Measurements from ENCODE around the gene GPR89B. TPM values are rescaled to one million over a fixed set of nuclear protein-coding genes. Genes with fewer than 3 reads are reported as not detected.
"Not testable (repeated sequence)": the region's sequence is repeated elsewhere in the genome, so short reads cannot be mapped to it uniquely, and the experiment has no call there.

GPR89B gene
- total RNA-seq, 2 experiments from 2014 or later, result 10.0 to 12.4 TPM

- H3K27ac ChIP-seq (ENCODE audit: low read depth in 1 of 2, low read length in 2 of 2); DNase-seq; POLR2A ChIA-PET; H3K36me3 ChIP-seq (ENCODE audit: insufficient read depth, low read length); H3K9me3 ChIP-seq (ENCODE audit: control insufficient read depth in 1 of 2, insufficient read depth in 1 of 2, low read length in 2 of 2); H3K36me3 Mint-ChIP-seq (ENCODE audit: low read depth); H3K4me3 ChIP-seq (ENCODE audit: low read length); H3K9me3 Mint-ChIP-seq; H3K4me1 Mint-ChIP-seq (ENCODE audit: low read depth); H3K4me3 Mint-ChIP-seq; intact Hi-C loops (cut with DNase I, micrococcal nuclease); CTCF ChIA-PET; H3K27ac Mint-ChIP-seq; H3K4me1 ChIP-seq (ENCODE audit: insufficient read depth, low read length); ATAC-seq (ENCODE audit: poor library complexity); H3K27me3 ChIP-seq (ENCODE audit: control insufficient read depth in 1 of 2, insufficient read depth in 2 of 2, low read length in 2 of 2): not testable (repeated sequence)
- H3K27me3 Mint-ChIP-seq, result peaks cover 24% of the 10 kb centered on the region
These were observed 79.5 kb downstream of the GPR89B start for GRCh38 chr1:148007724-148008123.

GRCh38 chr1:148010527-148010926 is 82.3 kb downstream of the GPR89B start:
- ChIA-PET POLR2A (no interaction called here), CTCF (no interaction called here)
- no peak for TF ChIP-seq CTCF (IDR thresholded peaks at IDR 0.05)
- H3K4me1 ChIP-seq (ENCODE audit: insufficient read depth, low read length), result peaks cover 14% of the 10 kb centered on the region
- Mint-ChIP-seq H3K4me1 (ENCODE audit: low read depth) (peaks cover 13% of the 10 kb centered on the region), H3K27me3 (peaks cover 43% of the 10 kb centered on the region), H3K4me3 (no peak overlapping the region), H3K36me3 (ENCODE audit: low read depth) (no peaks in the 10 kb centered on the region), H3K9me3 (no peaks in the 10 kb centered on the region), H3K27ac (no peak overlapping the region)
- ATAC-seq (ENCODE audit: poor library complexity) (no peak), DNase-seq (no peak)
- peaks cover 9 to 11% of the 10 kb centered on the region in 2 experiments for H3K27me3 ChIP-seq (ENCODE audit: control insufficient read depth in 1 of 2, insufficient read depth in 2 of 2, low read length in 2 of 2)
- intact Hi-C loops (cut with DNase I, micrococcal nuclease), result no loop called here
- H3K36me3 ChIP-seq (ENCODE audit: insufficient read depth, low read length), result no peaks in the 10 kb centered on the region
- H3K9me3 ChIP-seq (ENCODE audit: control insufficient read depth in 1 of 2, insufficient read depth in 1 of 2, low read length in 2 of 2), result peaks cover 0 to 9% of the 10 kb centered on the region in 2 experiments
- no peak overlapping the region for H3K27ac ChIP-seq (ENCODE audit: low read depth in 1 of 2, low read length in 2 of 2)
- no peak overlapping the region for H3K4me3 ChIP-seq (ENCODE audit: low read length)

GRCh38 chr1:148013177-148014144 is 85.2 kb downstream of the GPR89B start:
- peaks cover 9 to 11% of the 10 kb centered on the region in 2 experiments for H3K27me3 ChIP-seq (ENCODE audit: control insufficient read depth in 1 of 2, insufficient read depth in 2 of 2, low read length in 2 of 2)
- H3K36me3 ChIP-seq (ENCODE audit: insufficient read depth, low read length); H3K27ac ChIP-seq (ENCODE audit: low read depth in 1 of 2, low read length in 2 of 2); intact Hi-C loops (cut with DNase I, micrococcal nuclease); H3K9me3 ChIP-seq (ENCODE audit: control insufficient read depth in 1 of 2, insufficient read depth in 1 of 2, low read length in 2 of 2); H3K9me3 Mint-ChIP-seq; H3K4me3 ChIP-seq (ENCODE audit: low read length); H3K27ac Mint-ChIP-seq; H3K36me3 Mint-ChIP-seq (ENCODE audit: low read depth); ATAC-seq (ENCODE audit: poor library complexity); CTCF ChIA-PET; H3K4me3 Mint-ChIP-seq; POLR2A ChIA-PET; DNase-seq: not testable (repeated sequence)
- Mint-ChIP-seq H3K4me1 (ENCODE audit: low read depth) (peaks cover 15% of the 10 kb centered on the region), H3K27me3 (peaks cover 49% of the 10 kb centered on the region)
- peaks cover 14% of the 10 kb centered on the region for H3K4me1 ChIP-seq (ENCODE audit: insufficient read depth, low read length)

- CTCF ChIA-PET; H3K36me3 ChIP-seq (ENCODE audit: insufficient read depth, low read length); H3K9me3 Mint-ChIP-seq; H3K9me3 ChIP-seq (ENCODE audit: control insufficient read depth in 1 of 2, insufficient read depth in 1 of 2, low read length in 2 of 2); ATAC-seq (ENCODE audit: poor library complexity); H3K4me3 ChIP-seq (ENCODE audit: low read length); H3K36me3 Mint-ChIP-seq (ENCODE audit: low read depth); H3K27ac Mint-ChIP-seq; POLR2A ChIA-PET; H3K27ac ChIP-seq (ENCODE audit: low read depth in 1 of 2, low read length in 2 of 2); intact Hi-C loops (cut with DNase I, micrococcal nuclease): not testable (repeated sequence)
- Mint-ChIP-seq H3K4me3 (peak overlapping the region; percentile 51), H3K4me1 (ENCODE audit: low read depth) (peaks cover 15% of the 10 kb centered on the region), H3K27me3 (peaks cover 49% of the 10 kb centered on the region)
- DNase-seq, result peak in 1 of 14 experiments; percentile 12
- Histone ChIP-seq H3K4me1 (ENCODE audit: insufficient read depth, low read length) (peaks cover 14% of the 10 kb centered on the region), H3K27me3 (ENCODE audit: control insufficient read depth in 1 of 2, insufficient read depth in 2 of 2, low read length in 2 of 2) (peaks cover 9 to 11% of the 10 kb centered on the region in 2 experiments)
These were observed 86.3 kb downstream of the GPR89B start for GRCh38 chr1:148014289-148015200.

- H3K4me3 Mint-ChIP-seq; CTCF ChIA-PET; DNase-seq; H3K4me1 Mint-ChIP-seq (ENCODE audit: low read depth); H3K27me3 Mint-ChIP-seq; H3K4me1 ChIP-seq (ENCODE audit: insufficient read depth, low read length); H3K27ac ChIP-seq (ENCODE audit: low read depth in 1 of 2, low read length in 2 of 2); H3K36me3 ChIP-seq (ENCODE audit: insufficient read depth, low read length); H3K27ac Mint-ChIP-seq; H3K36me3 Mint-ChIP-seq (ENCODE audit: low read depth); H3K27me3 ChIP-seq (ENCODE audit: control insufficient read depth in 1 of 2, insufficient read depth in 2 of 2, low read length in 2 of 2); intact Hi-C loops (cut with DNase I, micrococcal nuclease); ATAC-seq (ENCODE audit: poor library complexity); H3K4me3 ChIP-seq (ENCODE audit: low read length); H3K9me3 Mint-ChIP-seq; H3K9me3 ChIP-seq (ENCODE audit: control insufficient read depth in 1 of 2, insufficient read depth in 1 of 2, low read length in 2 of 2); POLR2A ChIA-PET: not testable (repeated sequence)
These were observed 96.7 kb downstream of the GPR89B start for GRCh38 chr1:148024918-148025317.

- ATAC-seq (ENCODE audit: poor library complexity); H3K27ac Mint-ChIP-seq; H3K4me3 Mint-ChIP-seq; H3K4me1 ChIP-seq (ENCODE audit: insufficient read depth, low read length); H3K4me3 ChIP-seq (ENCODE audit: low read length); H3K27ac ChIP-seq (ENCODE audit: low read depth in 1 of 2, low read length in 2 of 2); H3K9me3 Mint-ChIP-seq; DNase-seq; H3K27me3 ChIP-seq (ENCODE audit: control insufficient read depth in 1 of 2, insufficient read depth in 2 of 2, low read length in 2 of 2); CTCF ChIA-PET; H3K36me3 Mint-ChIP-seq (ENCODE audit: low read depth); POLR2A ChIA-PET; H3K27me3 Mint-ChIP-seq; H3K36me3 ChIP-seq (ENCODE audit: insufficient read depth, low read length); intact Hi-C loops (cut with DNase I, micrococcal nuclease); H3K4me1 Mint-ChIP-seq (ENCODE audit: low read depth); H3K9me3 ChIP-seq (ENCODE audit: control insufficient read depth in 1 of 2, insufficient read depth in 1 of 2, low read length in 2 of 2): not testable (repeated sequence)
These were observed 98.8 kb downstream of the GPR89B start for GRCh38 chr1:148027004-148027403.

Measured in CD4-positive, alpha-beta T cell (primary cell).